ENCODE data around the gene KRT7.

The KRT7 gene

GRCh38 chr12:52246720-52247621 lies 13.9 kb downstream of the KRT7 start:
- Histone ChIP-seq H3K4me2 (ENCODE audit: low read length) (no peak overlapping the region), H3K27ac (ENCODE audit: low read depth, low read length, poor library complexity, severe bottlenecking) (no peak overlapping the region)

DNA sequence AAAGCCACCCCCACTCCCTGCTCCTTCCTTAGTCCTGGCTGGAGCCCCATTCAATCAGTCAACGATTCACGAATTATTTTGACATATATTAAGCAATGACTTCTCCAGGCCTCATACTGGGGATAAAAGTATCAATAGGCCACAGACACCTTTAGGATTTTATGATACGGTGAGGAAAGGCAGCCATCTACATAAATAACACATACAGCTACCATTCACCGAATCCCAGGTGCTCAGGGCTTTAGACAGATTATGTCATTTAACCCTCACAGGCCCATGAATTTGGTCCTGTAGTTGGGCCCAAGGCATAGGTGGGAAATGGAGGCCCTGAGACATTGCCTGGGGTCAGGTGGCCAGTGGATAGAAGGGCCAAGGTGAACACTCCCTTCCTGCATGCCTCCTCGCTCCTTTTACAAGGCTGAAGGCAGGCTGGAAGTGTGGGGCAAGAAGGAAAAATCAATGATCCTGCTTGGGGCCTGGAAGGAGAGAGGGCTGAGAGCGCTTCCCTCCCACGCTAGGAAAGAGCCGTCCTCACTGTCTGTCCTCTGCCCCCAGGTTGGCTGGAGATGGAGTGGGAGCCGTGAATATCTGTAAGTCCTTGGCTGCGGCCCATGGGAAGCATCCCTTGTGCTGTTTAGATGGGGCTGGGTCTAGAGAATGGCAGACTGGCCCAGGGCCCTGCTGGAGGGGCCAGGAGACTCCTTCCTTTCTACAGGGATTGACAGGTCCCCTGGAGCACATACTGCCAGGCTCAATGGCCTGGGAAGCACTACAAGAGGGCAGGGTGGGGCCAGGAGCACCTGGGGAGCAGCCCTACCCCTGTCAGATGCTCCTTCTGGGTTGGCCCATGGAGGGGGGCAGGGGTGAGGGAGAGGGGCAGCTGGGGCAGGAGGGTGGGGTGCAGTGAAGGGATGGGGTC lies 14.8 kb downstream of the KRT7 start:
- H3K4me3 ChIP-seq (ENCODE audit: low read depth, low read length, poor library complexity, severe bottlenecking), result no peak overlapping the region
- no peaks in the 10 kb centered on the region for H3F3A ChIP-seq (ENCODE audit: insufficient read depth, low read length)
- no peak for TF ChIP-seq CTCF (IDR thresholded peaks at IDR 0.05; ENCODE audit: low read length)
- no peak for TF ChIP-seq EZH2 (IDR thresholded peaks at IDR 0.05; ENCODE audit: borderline replicate concordance, low read length)
- no peaks in the 10 kb centered on the region for H4K20me1 ChIP-seq (ENCODE audit: insufficient read depth, low read length)
- no peak overlapping the region for H3K27ac ChIP-seq (ENCODE audit: low read depth, low read length, poor library complexity, severe bottlenecking)
- no peaks in the 10 kb centered on the region for H3K4me1 ChIP-seq (ENCODE audit: insufficient read depth, low read length, severe bottlenecking)
- no peaks in the 10 kb centered on the region for H3K79me2 ChIP-seq (ENCODE audit: insufficient read depth, low read length)
- no peak overlapping the region for H2AFZ ChIP-seq (ENCODE audit: low read length)
- H3K36me3 ChIP-seq (ENCODE audit: insufficient read depth, low read length), result no peaks in the 10 kb centered on the region
- no peaks in the 10 kb centered on the region for H3K9me2 ChIP-seq (ENCODE audit: low read depth, low read length)
- H3K9ac ChIP-seq (ENCODE audit: low read length), result no peak overlapping the region
- no peaks in the 10 kb centered on the region for H3K9me3 ChIP-seq (ENCODE audit: low read length)
- H3K4me2 ChIP-seq (ENCODE audit: low read length), result no peak overlapping the region
- H3K27me3 ChIP-seq (ENCODE audit: insufficient read depth, low read length), result no peaks in the 10 kb centered on the region

More at GRCh38 chr12:52246720-52247621, 13.9 kb downstream of the KRT7 start:
- H4K20me1 ChIP-seq (ENCODE audit: insufficient read depth, low read length), result no peaks in the 10 kb centered on the region
- H3K9ac ChIP-seq (ENCODE audit: low read length), result no peak overlapping the region
- no peaks in the 10 kb centered on the region for H3K4me1 ChIP-seq (ENCODE audit: insufficient read depth, low read length, severe bottlenecking)
- H3K9me3 ChIP-seq (ENCODE audit: low read length), result no peaks in the 10 kb centered on the region
- H3K9me2 ChIP-seq (ENCODE audit: low read depth, low read length), result no peaks in the 10 kb centered on the region
- H3K4me3 ChIP-seq (ENCODE audit: low read depth, low read length, poor library complexity, severe bottlenecking), result no peak overlapping the region
- H3F3A ChIP-seq (ENCODE audit: insufficient read depth, low read length), result no peaks in the 10 kb centered on the region
- TF ChIP-seq EZH2 (IDR thresholded peaks at IDR 0.05; ENCODE audit: borderline replicate concordance, low read length) (no peak), CTCF (IDR thresholded peaks at IDR 0.05; ENCODE audit: low read length) (no peak)
- no peaks in the 10 kb centered on the region for H3K36me3 ChIP-seq (ENCODE audit: insufficient read depth, low read length)
- no peak overlapping the region for H2AFZ ChIP-seq (ENCODE audit: low read length)
- H3K27me3 ChIP-seq (ENCODE audit: insufficient read depth, low read length), result no peaks in the 10 kb centered on the region
- no peaks in the 10 kb centered on the region for H3K79me2 ChIP-seq (ENCODE audit: insufficient read depth, low read length)

- Histone ChIP-seq H3K36me3 (ENCODE audit: insufficient read depth, low read length) (no peaks in the 10 kb centered on the region), H3K4me1 (ENCODE audit: insufficient read depth, low read length, severe bottlenecking) (no peaks in the 10 kb centered on the region), H3K4me2 (ENCODE audit: low read length) (no peak overlapping the region), H3K27me3 (ENCODE audit: insufficient read depth, low read length) (no peaks in the 10 kb centered on the region), H3K4me3 (ENCODE audit: low read depth, low read length, poor library complexity, severe bottlenecking) (no peak overlapping the region), H3K9me3 (ENCODE audit: low read length) (no peaks in the 10 kb centered on the region), H3F3A (ENCODE audit: insufficient read depth, low read length) (no peaks in the 10 kb centered on the region), H3K27ac (ENCODE audit: low read depth, low read length, poor library complexity, severe bottlenecking) (no peak overlapping the region), H3K79me2 (ENCODE audit: insufficient read depth, low read length) (no peaks in the 10 kb centered on the region), H3K9ac (ENCODE audit: low read length) (no peak overlapping the region), H2AFZ (ENCODE audit: low read length) (no peak overlapping the region), H3K9me2 (ENCODE audit: low read depth, low read length) (no peaks in the 10 kb centered on the region), H4K20me1 (ENCODE audit: insufficient read depth, low read length) (no peaks in the 10 kb centered on the region)
- TF ChIP-seq EZH2 (IDR thresholded peaks at IDR 0.05; ENCODE audit: borderline replicate concordance, low read length), result no peak
- no peak for TF ChIP-seq CTCF (IDR thresholded peaks at IDR 0.05; ENCODE audit: low read length)
Observed at GRCh38 chr12:52248541-52249461, 15.8 kb downstream of the KRT7 start.

Measured in OCI-LY1 (cell line).